GM19397 (cell line): ENCODE results near the gene PYGO2.
"Not testable (repeated sequence)": the region's sequence is repeated elsewhere in the genome, so short reads cannot be mapped to it uniquely, and the experiment has no call there.

Experiments used
- ATAC-seq: cut with Tn5 transposase; IDR thresholded peaks from one replicate; pipeline ENCODE4 v1.9.1; 2021; ENCODE audit warnings: mild to moderate bottlenecking, moderate library complexity; ENCODE audit not compliant: unreplicated experiment

The PYGO2 gene

DNA sequence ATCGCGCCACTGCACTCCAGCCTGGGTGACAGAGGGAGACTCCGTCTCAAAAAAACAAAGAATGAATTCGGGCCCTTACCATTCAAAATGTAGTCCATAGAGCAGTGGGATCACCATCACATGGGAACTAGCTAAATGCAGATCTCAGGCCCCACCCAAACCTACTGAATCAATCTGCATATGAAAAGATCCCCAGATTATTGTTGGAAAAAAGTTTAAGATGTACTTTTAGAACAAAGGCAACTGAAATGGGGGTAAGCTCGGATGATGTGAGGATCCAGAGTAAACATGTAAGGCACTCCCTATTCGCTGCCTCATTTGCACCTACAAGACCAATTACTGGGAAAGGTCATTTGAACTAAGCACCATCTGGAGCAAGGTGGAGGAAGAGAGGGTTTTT is 20.8 kb upstream of the PYGO2 start:
- no peak for ATAC-seq

DNA sequence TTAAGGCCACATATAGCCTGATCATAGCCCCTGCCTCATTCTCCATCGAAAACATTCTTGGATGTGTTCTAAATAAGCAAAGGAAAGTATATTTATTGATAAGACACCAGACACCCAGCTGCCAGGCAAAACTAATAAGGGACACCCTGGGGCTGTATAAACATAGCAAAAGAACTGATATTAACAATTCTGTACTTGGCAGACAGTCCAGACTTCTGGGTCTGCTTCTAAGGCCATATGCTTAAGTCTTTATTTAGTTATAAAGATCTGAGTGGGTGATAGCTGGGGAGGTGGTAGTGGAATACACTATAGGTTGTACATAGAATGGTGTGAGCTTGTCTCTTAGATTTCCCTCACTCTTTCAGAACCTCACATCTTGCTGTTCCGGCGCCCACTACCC is 16.8 kb upstream of the PYGO2 start:
- ATAC-seq = no peak

- ATAC-seq = not testable (repeated sequence)
Measured at GRCh38 chr1:154977762-154978161, 16.2 kb upstream of the PYGO2 start.

GRCh38 chr1:154975409-154976059 is 14.0 kb upstream of the PYGO2 start:
- ATAC-seq = no peak

DNA sequence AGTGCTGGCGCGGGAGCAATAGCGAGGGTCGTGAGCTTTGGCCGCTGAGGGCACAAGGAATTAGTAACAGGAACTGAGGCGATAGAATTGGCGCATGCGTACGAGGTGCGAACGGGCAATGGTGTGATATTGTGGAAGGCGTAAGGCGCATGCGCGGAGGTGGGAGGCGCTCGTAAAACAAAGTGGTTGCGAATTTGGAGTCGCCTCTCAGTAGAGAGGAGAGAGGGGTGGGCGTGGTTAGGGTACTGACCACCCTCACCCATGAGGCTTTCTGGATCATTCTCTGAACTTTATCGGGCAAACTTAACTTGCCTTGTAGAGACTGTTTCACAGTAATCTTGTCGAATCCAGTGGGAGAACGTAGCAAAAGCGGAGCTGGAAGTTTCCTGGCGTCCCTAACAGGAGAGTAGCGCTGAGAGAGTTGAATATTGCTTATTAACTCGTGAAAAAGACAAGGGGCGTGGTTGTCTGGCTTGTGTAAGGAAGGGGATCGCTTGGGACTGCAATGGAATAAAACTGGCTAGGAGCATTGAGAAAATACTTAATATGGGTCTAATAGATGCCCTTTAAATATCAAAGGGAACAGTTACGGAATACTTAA is 13.3 kb upstream of the PYGO2 start:
- ATAC-seq = peak; percentile 42

- ATAC-seq = peak; percentile 81
Measured at GRCh38 chr1:154974102-154974807, 12.7 kb upstream of the PYGO2 start, which contains the start of gene CKS1B. Gene CKS1B, plus strand, starts transcription at chr1:154974681. Its CDS starts 65 bp downstream, at chr1:154974746.

- peak; percentile 10 for ATAC-seq
Measured at GRCh38 chr1:154973344-154974101, 11.9 kb upstream of the PYGO2 start.

DNA sequence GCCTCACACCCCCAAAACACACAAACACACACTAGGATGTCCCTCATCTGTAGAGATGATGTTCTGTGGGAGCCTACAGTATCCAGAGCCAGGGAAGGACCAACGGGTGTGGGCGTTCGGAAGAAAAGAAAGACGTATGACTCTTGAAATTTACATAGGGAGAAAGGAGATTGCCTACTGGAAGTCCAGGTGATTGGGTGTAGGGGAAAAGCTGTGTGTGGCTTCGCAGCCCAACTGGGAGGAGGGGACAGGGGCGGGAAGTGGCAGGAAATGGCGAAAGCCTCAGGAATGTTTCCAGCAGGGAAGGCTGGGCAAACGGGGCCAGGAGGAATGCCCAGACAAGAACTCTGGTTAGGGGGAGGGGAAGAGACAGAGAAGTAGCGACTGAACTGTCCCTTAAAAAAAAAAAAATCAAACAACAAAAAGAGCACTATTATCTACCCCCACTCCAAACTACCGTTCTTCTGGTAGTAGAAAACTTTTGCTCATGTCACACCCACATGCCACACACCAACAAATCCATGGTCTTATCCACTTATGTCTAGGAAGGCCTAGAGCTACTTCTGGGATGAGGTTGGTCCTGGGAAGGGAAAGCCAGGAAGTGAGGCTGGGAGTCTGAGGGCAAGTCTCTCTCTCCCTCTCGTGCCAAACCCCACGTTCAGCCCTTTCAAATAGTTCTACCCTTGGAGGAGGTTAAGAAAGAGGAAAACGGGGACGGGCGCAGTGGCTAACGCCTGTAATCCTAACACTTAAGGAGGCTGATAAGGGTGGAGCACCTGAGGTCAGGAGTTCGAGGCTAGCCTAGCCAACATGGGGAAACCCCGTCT is 11.1 kb upstream of the PYGO2 start:
- ATAC-seq = no peak

- no peak for ATAC-seq
Measured at GRCh38 chr1:154972213-154972516, 10.6 kb upstream of the PYGO2 start.

DNA sequence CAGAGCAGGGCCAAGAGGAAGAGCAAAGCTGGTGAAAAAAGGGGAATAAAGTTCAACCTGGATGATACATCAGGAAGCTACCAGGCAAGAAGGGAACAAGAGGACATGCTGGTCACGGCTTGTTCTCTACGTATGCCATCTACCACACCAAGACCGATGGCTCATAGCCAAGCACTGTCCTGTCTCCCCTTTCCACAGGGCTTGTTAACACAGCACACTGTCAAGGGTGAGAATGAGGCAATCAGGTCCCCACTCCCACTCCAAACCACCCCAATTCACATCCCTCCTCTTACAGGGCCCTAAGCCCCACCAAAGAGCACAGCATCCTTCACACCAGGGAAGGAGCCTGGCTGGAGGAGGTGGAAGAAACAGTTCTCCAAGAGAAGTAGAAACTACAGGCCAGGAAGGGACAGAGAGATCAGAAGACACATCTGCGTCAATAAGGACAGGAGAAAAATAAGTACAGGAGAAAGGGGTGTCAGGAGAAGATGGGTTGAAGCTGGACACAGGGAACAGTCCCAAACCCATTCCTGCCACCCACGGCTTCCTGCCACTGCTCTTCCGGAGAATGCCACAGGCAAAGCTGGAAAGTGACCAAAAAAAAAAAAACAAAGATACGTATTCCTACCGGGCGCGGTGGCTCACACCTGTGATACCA is 9.9 kb upstream of the PYGO2 start:
- no peak for ATAC-seq

DNA sequence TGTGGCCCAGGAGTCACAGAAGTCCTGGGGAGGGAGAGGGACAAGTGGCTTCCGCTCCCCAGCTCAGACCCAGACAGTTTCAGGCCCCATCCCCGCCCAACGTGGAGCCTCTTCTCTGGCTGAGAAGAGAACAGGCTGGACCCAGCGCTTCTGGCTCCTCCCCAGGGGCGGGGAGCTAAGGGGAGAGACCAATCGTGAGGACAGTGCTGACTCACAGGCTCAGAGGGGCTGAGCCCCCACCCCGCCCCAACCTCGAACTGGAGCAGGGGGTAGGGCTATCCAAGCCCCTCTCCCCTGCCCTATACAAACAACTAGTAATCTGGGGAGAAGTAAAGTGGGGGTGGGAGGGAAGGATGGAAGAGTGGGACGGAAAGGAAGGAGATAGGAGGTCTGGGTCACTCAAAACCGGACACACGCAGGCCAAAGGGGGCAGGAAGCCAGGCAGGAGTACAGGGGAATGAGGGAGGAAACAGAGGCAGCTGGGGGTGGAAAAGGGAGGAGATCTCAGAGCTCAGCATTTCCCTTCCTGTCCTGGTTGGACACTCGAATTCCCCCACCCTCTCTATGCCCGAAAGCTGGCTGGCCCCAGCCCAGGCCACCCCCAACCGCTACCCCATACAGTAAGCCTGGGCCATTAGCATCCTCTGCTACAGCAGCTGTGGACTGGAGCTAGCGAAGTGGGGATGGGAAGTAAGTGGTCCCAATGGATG is 9.2 kb upstream of the PYGO2 start, which contains the start of gene SHC1:
SHC1 (minus strand) TSS at position 117 of the 710 bp plus-strand sequence. CDS start 221 bp downstream, outside the sequence.
- no peak for ATAC-seq

- no peak for ATAC-seq
Measured at GRCh38 chr1:154969860-154970452, 8.4 kb upstream of the PYGO2 start.

DNA sequence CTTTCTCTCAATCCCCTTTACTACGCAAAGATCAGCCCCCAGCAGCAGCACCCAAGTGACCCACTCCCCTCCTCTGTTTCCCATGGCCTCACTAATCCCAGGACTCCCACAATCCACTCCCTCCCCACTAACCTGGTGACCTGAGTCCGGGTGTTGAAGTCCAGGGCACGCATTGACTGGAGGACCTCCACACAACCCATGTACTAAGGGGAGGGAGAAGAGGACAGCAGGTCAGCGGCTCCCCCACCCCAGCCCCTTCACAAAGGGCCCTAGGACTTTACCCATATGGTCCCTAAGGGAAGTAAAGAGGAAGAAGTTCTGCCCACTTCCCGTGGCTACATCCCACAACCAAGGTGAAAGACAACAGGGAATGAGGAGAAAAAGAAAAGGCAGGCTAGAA is 7.7 kb upstream of the PYGO2 start:
- no peak for ATAC-seq

DNA sequence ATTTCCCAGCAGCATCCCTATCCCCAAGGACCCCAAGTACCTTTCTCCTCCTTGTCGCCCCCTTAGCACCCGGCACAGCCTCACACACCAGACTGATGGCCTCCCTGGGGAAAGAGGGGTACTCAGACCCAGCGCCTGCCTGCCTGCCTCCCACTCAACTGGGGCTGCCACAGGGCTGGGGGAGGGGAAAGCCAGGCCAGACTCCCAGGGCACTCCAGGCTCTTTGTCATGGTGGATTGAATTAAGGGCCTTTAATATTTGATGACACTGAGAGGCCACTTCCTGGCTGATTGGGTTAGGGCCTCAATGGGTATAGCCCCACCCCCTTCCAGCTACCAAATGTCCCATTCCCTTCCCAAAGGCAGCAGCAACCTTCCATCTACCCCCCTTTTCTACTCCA is 7.1 kb upstream of the PYGO2 start:
- ATAC-seq = no peak

- no peak for ATAC-seq
Measured at GRCh38 chr1:154967331-154967950, 5.9 kb upstream of the PYGO2 start.

GRCh38 chr1:154966111-154966510 is 4.5 kb upstream of the PYGO2 start:
- ATAC-seq = no peak

DNA sequence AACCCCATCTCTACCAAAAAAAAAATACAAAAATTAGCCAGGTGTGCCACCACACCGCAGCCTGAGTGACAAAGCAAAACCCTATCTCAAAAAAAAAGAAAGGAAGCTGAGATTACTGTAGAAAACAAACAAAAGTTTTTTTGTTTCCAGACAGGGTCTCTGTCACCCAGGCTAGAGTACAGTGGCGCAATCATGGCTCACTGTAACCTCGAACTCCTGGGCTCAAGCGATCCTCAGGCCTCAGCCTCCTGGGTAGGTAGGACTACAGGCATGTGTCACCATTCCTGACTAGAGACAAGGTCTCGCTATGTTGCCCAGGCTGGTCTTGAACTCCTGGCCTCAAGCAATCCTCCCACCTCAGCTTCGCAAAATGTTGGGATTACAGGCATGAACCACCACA is 2.8 kb upstream of the PYGO2 start:
- ATAC-seq = no peak

DNA sequence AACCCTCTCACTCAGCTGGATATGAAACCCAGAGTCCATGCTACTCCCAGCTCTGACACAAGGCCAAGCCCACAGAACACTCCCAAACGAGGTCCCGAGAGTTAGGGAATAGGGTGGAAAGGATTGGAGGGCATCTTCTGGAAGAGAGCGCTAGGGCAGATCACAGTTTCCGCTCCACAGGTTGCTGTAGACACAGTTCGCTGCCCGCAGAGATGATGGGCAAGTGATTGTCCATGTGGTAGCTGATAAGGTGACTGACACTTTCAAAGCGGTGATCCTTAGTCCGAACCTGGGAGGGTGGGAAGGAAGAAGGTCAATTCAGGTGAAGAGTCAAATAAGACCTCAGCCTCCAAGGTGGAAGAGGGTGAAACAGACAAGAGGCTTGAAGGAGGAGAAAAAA is 2.1 kb upstream of the PYGO2 start:
- no peak for ATAC-seq
